Measurements from ENCODE around the gene QSER1. TPM values are rescaled to one million over a fixed set of nuclear protein-coding genes. Genes with fewer than 3 reads are reported as not detected.

Gene QSER1
- total RNA-seq, 1 experiment from 2014 or later, result 48.0 TPM

DNA sequence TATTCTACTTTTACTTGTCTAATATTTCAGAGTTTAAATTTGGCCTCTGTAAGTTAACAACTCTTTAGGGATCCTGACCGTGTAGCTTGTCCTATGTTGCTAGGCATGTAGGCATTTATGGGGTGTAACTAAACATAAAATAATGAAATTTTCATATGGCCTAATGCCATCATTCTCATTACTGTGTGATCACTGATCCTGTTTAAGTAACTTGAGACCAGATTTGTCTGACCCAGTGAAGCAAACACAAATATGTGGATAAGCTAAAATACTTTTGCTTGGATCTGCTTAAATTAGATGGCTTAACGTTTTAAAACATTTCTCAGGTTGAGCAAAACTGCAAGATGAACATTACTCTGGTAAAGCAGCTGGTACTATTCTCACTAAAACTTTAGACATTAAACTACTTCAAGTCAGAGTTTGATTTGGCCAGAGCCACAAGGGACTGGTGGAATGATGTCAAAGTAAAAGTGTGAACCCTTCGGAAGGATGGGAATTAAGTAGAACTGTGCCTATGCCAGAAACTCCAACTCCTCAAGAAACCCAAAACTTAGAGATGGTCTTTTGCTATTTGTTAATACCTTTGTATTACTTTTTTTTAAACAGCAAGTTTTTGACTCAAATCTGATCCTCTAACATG, 12.5 kb downstream of the QSER1 start:
- ChIA-PET CTCF (no interaction called here), RAD21 (ENCODE audit: low non-redundant PET in 1 of 2, low total read pairs in 2 of 2, uncharacterized antibody in 2 of 2, unreplicated experiment in 2 of 2) (no interaction called here)

More for the DNA sequence above, 12.5 kb downstream of the QSER1 start:
- DNase-seq (ENCODE audit: low read depth, low spot score) (no peak), ATAC-seq (no peak)
- Histone ChIP-seq H3K9me2 (ENCODE audit: insufficient read depth) (no peaks in the 10 kb centered on the region), H3K4me1 (ENCODE audit: control insufficient read depth in 1 of 2, insufficient read depth in 2 of 2, low read length in 2 of 2) (no peaks in the 10 kb centered on the region), H3K4me2 (ENCODE audit: low read length) (no peak overlapping the region), H3K79me2 (ENCODE audit: insufficient read depth, low read length) (peaks cover 100% of the 10 kb centered on the region), H4K20me1 (ENCODE audit: insufficient read depth) (peaks cover 26% of the 10 kb centered on the region; the same call in 1 of the 2 replicates), H3K9me3 (ENCODE audit: control insufficient read depth in 1 of 2, insufficient read depth in 1 of 2, low read depth in 1 of 2, low read length in 2 of 2) (no peaks in the 10 kb centered on the region), H3K9ac (ENCODE audit: low read length) (no peak overlapping the region), H2AFZ (ENCODE audit: low read depth, low read length, poor library complexity, severe bottlenecking) (no peak overlapping the region), H3K36me3 (ENCODE audit: control insufficient read depth in 1 of 2, insufficient read depth in 2 of 2, low read length in 2 of 2) (no peaks in the 10 kb centered on the region), H3K27me3 (ENCODE audit: insufficient read depth, low read length) (no peaks in the 10 kb centered on the region), H3K4me3 (replicated peaks in 1 of 2; ENCODE audit: low read depth in 1 of 2, low read length in 2 of 2) (no peak overlapping the region), H3K27ac (ENCODE audit: low read depth, low read length) (no peak overlapping the region)
- intact Hi-C loops (cut with micrococcal nuclease), result no loop called here
- BruUV-seq (replicated peaks), result no TSS peak
- POLR2A ChIA-PET, result no interaction called here
- TF ChIP-seq, protein P1, sequence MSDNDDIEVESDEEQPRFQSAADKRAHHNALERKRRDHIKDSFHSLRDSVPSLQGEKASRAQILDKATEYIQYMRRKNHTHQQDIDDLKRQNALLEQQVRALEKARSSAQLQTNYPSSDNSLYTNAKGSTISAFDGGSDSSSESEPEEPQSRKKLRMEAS (IDR thresholded peaks at IDR 0.05), result no peak
- TF ChIP-seq, protein P2, sequence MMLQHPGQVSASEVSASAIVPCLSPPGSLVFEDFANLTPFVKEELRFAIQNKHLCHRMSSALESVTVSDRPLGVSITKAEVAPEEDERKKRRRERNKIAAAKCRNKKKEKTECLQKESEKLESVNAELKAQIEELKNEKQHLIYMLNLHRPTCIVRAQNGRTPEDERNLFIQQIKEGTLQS (IDR thresholded peaks at IDR 0.05), result no peak
- TF ChIP-seq CBX3 (IDR thresholded peaks at IDR 0.05; ENCODE audit: low read depth), result no peak
- TF ChIP-seq POLR2A (IDR thresholded peaks at IDR 0.05; ENCODE audit: borderline replicate concordance, extremely low read depth, insufficient read depth, insufficient read length), result no peak
- no peak for TF ChIP-seq ZFX (IDR thresholded peaks at IDR 0.05)
- no peak for TF ChIP-seq SP1 (IDR thresholded peaks at IDR 0.05; ENCODE audit: low read depth)
- TF ChIP-seq ZNF274 (IDR thresholded peaks at IDR 0.05; ENCODE audit: low read depth, low read length), result no peak
- no peak for TF ChIP-seq EGR1 (IDR thresholded peaks at IDR 0.05; ENCODE audit: low read depth)
- no peak for TF ChIP-seq FOSL1 (IDR thresholded peaks at IDR 0.05; ENCODE audit: low read depth)
- TF ChIP-seq, protein P3, sequence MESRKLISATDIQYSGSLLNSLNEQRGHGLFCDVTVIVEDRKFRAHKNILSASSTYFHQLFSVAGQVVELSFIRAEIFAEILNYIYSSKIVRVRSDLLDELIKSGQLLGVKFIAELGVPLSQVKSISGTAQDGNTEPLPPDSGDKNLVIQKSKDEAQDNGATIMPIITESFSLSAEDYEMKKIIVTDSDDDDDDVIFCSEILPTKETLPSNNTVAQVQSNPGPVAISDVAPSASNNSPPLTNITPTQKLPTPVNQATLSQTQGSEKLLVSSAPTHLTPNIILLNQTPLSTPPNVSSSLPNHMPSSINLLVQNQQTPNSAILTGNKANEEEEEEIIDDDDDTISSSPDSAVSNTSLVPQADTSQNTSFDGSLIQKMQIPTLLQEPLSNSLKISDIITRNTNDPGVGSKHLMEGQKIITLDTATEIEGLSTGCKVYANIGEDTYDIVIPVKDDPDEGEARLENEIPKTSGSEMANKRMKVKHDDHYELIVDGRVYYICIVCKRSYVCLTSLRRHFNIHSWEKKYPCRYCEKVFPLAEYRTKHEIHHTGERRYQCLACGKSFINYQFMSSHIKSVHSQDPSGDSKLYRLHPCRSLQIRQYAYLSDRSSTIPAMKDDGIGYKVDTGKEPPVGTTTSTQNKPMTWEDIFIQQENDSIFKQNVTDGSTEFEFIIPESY (IDR thresholded peaks at IDR 0.05; ENCODE audit: extremely low read depth, insufficient replicate concordance, low read length), result no peak
- TF ChIP-seq TCF7L2 (IDR thresholded peaks at IDR 0.05; ENCODE audit: borderline replicate concordance, extremely low read depth, insufficient read depth, insufficient read length), result no peak
- no peak for TF ChIP-seq RAD21 (IDR thresholded peaks at IDR 0.05; ENCODE audit: low read depth)
- no peak for TF ChIP-seq POLR2AphosphoS5 (IDR thresholded peaks at IDR 0.05; ENCODE audit: low read depth, low read length)
- TF ChIP-seq CEBPB (IDR thresholded peaks at IDR 0.05; ENCODE audit: low read depth), result no peak
- TF ChIP-seq, protein P4, sequence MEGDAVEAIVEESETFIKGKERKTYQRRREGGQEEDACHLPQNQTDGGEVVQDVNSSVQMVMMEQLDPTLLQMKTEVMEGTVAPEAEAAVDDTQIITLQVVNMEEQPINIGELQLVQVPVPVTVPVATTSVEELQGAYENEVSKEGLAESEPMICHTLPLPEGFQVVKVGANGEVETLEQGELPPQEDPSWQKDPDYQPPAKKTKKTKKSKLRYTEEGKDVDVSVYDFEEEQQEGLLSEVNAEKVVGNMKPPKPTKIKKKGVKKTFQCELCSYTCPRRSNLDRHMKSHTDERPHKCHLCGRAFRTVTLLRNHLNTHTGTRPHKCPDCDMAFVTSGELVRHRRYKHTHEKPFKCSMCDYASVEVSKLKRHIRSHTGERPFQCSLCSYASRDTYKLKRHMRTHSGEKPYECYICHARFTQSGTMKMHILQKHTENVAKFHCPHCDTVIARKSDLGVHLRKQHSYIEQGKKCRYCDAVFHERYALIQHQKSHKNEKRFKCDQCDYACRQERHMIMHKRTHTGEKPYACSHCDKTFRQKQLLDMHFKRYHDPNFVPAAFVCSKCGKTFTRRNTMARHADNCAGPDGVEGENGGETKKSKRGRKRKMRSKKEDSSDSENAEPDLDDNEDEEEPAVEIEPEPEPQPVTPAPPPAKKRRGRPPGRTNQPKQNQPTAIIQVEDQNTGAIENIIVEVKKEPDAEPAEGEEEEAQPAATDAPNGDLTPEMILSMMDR (IDR thresholded peaks at IDR 0.05 in 2 of 3, conservative IDR thresholded peaks at IDR 0.05 in 1 of 3; ENCODE audit: borderline replicate concordance in 1 of 3, insufficient read depth in 1 of 3, low read depth in 2 of 3, low read length in 2 of 3), result no peak
- TF ChIP-seq, protein P5, sequence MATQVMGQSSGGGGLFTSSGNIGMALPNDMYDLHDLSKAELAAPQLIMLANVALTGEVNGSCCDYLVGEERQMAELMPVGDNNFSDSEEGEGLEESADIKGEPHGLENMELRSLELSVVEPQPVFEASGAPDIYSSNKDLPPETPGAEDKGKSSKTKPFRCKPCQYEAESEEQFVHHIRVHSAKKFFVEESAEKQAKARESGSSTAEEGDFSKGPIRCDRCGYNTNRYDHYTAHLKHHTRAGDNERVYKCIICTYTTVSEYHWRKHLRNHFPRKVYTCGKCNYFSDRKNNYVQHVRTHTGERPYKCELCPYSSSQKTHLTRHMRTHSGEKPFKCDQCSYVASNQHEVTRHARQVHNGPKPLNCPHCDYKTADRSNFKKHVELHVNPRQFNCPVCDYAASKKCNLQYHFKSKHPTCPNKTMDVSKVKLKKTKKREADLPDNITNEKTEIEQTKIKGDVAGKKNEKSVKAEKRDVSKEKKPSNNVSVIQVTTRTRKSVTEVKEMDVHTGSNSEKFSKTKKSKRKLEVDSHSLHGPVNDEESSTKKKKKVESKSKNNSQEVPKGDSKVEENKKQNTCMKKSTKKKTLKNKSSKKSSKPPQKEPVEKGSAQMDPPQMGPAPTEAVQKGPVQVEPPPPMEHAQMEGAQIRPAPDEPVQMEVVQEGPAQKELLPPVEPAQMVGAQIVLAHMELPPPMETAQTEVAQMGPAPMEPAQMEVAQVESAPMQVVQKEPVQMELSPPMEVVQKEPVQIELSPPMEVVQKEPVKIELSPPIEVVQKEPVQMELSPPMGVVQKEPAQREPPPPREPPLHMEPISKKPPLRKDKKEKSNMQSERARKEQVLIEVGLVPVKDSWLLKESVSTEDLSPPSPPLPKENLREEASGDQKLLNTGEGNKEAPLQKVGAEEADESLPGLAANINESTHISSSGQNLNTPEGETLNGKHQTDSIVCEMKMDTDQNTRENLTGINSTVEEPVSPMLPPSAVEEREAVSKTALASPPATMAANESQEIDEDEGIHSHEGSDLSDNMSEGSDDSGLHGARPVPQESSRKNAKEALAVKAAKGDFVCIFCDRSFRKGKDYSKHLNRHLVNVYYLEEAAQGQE (IDR thresholded peaks at IDR 0.05; ENCODE audit: low read depth), result no peak
- no peak for TF ChIP-seq JUND (IDR thresholded peaks at IDR 0.05)
- no peak for TF ChIP-seq EZH2 (IDR thresholded peaks at IDR 0.05)
